ENCODE measurements around the gene CLK3.

Gene CLK3

GRCh38 chr15:74610302-74610951 is 5.2 kb upstream of the CLK3 start:
- Histone ChIP-seq H3K9me3 (ENCODE audit: severe bottlenecking) (no peaks in the 10 kb centered on the region), H3K27ac (no peak overlapping the region), H3K4me3 (ENCODE audit: low read depth, low read length) (no peak overlapping the region), H3K27me3 (ENCODE audit: insufficient read depth, low read depth, severe bottlenecking) (no peaks in the 10 kb centered on the region), H3K36me3 (no peaks in the 10 kb centered on the region)
- no peak for DNase-seq
- TF ChIP-seq CTCF (IDR thresholded peaks at IDR 0.05; ENCODE audit: low read depth, low read length): no peak

GRCh38 chr15:74611341-74611740 is 4.3 kb upstream of the CLK3 start:
- DNase-seq: no peak
- TF ChIP-seq CTCF (IDR thresholded peaks at IDR 0.05; ENCODE audit: low read depth, low read length): no peak
- no peak overlapping the region for H3K4me3 ChIP-seq (ENCODE audit: low read depth, low read length)

GRCh38 chr15:74611834-74612233 is 3.8 kb upstream of the CLK3 start:
- no peak for TF ChIP-seq CTCF (IDR thresholded peaks at IDR 0.05; ENCODE audit: low read depth, low read length)
- H3K9me3 ChIP-seq (ENCODE audit: severe bottlenecking): no peaks in the 10 kb centered on the region
- DNase-seq: no peak
- no peaks in the 10 kb centered on the region for H3K27me3 ChIP-seq (ENCODE audit: insufficient read depth, low read depth, severe bottlenecking)
- no peak overlapping the region for H3K27ac ChIP-seq
- H3K4me3 ChIP-seq (ENCODE audit: low read depth, low read length): no peak overlapping the region
- H3K36me3 ChIP-seq: no peaks in the 10 kb centered on the region

More at GRCh38 chr15:74611341-74611740, 4.3 kb upstream of the CLK3 start:
- H3K9me3 ChIP-seq (ENCODE audit: severe bottlenecking): no peaks in the 10 kb centered on the region
- no peak overlapping the region for H3K27ac ChIP-seq
- H3K36me3 ChIP-seq: no peaks in the 10 kb centered on the region
- no peaks in the 10 kb centered on the region for H3K27me3 ChIP-seq (ENCODE audit: insufficient read depth, low read depth, severe bottlenecking)

- no peak for TF ChIP-seq CTCF (IDR thresholded peaks at IDR 0.05; ENCODE audit: low read depth, low read length)
- DNase-seq: no peak
- Histone ChIP-seq H3K9me3 (ENCODE audit: severe bottlenecking) (no peaks in the 10 kb centered on the region), H3K27me3 (ENCODE audit: insufficient read depth, low read depth, severe bottlenecking) (no peaks in the 10 kb centered on the region), H3K27ac (no peak overlapping the region), H3K4me3 (ENCODE audit: low read depth, low read length) (no peak overlapping the region), H3K36me3 (no peaks in the 10 kb centered on the region)
Observed at GRCh38 chr15:74612677-74613076, 3.0 kb upstream of the CLK3 start.

GRCh38 chr15:74613089-74613952 is 2.3 kb upstream of the CLK3 start:
- Histone ChIP-seq H3K36me3 (no peaks in the 10 kb centered on the region), H3K4me3 (ENCODE audit: low read depth, low read length) (no peak overlapping the region), H3K9me3 (ENCODE audit: severe bottlenecking) (no peaks in the 10 kb centered on the region), H3K27ac (no peak overlapping the region), H3K27me3 (ENCODE audit: insufficient read depth, low read depth, severe bottlenecking) (no peaks in the 10 kb centered on the region)
- DNase-seq: no peak
- no peak for TF ChIP-seq CTCF (IDR thresholded peaks at IDR 0.05; ENCODE audit: low read depth, low read length)

Measured in WERI-Rb-1 (cell line).